ENCODE results near the gene FTO.

- TF ChIP-seq, protein P1, sequence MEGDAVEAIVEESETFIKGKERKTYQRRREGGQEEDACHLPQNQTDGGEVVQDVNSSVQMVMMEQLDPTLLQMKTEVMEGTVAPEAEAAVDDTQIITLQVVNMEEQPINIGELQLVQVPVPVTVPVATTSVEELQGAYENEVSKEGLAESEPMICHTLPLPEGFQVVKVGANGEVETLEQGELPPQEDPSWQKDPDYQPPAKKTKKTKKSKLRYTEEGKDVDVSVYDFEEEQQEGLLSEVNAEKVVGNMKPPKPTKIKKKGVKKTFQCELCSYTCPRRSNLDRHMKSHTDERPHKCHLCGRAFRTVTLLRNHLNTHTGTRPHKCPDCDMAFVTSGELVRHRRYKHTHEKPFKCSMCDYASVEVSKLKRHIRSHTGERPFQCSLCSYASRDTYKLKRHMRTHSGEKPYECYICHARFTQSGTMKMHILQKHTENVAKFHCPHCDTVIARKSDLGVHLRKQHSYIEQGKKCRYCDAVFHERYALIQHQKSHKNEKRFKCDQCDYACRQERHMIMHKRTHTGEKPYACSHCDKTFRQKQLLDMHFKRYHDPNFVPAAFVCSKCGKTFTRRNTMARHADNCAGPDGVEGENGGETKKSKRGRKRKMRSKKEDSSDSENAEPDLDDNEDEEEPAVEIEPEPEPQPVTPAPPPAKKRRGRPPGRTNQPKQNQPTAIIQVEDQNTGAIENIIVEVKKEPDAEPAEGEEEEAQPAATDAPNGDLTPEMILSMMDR (IDR thresholded peaks at IDR 0.05; ENCODE audit: low read length), result no peak
- TF ChIP-seq EZH2phosphoT487 (IDR thresholded peaks at IDR 0.05; ENCODE audit: low read length) (no peak), EZH2 (optimal IDR thresholded peaks at IDR 0.05; ENCODE audit: low read depth, low read length) (no peak)
These were observed 229.5 kb downstream of the FTO start for GRCh38 chr16:53933407-53933806.
